NCI-H1105 (cell line): ENCODE results near the gene ABTB2.

Source experiments
- DNase-seq: peaks from one replicate; lab custom pipeline; 2025; lab: John Stamatoyannopoulos, UW

ABTB2 gene

DNA sequence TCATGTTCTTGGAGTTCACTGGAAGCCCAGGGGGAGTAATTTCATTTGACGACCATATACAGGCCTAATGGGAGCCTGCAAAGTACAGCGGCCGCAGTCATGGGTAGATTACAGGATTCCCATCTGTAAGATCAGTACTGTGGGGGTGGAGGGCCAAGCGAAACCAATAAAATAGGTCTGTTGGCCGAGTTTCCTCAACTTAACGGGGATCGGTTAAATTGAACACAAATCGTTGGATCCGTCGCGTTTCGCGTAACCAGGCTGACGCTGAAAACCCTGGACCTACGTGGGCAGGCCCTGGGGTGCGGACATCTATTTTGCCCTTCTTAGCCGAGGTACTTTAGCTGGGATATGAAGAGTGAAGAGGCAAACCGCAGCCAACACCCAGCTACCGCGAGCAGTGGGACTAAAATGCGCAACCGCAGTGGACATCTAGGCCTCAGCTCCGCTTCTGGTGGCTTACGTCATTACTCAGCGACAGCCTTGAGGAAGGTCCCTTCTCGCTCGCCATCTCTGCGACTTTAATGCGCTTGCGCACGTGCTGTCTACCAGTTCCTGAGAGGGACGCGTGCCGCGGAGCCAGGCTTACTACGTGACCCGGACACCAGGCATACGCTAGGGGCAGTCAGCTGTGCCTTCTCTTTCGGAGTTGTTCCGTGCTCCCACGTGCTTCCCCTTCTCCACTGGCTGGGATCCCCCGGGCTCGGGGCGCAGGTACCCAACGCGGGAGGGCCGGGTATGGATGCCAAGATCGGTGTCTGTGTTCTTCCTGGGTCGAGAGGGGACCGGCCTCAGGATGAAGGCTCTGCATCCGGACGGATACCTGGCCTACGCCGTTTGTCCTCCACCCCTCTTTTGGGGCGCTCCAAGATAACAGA lies 252.5 kb downstream of the ABTB2 start, which contains the start of gene NAT10:
NAT10 (plus strand) TSS at position 551 of the 878 bp plus-strand sequence. CDS start 2,597 bp downstream, outside the sequence.
- peak; percentile 99 for DNase-seq

DNA sequence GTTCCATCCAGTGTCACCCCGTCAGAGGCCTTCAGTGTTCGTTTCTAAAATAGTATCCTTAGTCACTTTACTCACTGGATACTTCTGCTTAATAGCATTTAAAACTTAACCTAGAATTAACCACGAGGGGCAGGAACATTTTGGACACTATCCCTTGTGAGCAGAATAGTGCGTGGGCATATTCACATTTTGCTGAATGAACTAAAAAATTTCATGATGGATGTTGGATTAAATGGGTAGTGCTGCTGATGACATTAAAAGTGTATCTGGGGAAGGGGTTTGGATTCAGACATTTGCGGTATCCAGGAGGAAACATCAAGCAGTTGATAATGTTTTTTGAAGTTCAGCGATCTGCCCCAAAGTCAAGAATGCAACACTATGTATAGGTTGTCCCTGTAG lies 253.1 kb downstream of the ABTB2 start:
- DNase-seq: no peak
